ENCODE measurements around the gene GBE1.

GBE1 gene

GRCh38 chr3:81621277-81621676 is 140.2 kb downstream of the GBE1 start:
- DNase-seq (ENCODE audit: low spot score), result no peak

- DNase-seq (ENCODE audit: low spot score), result no peak
Observed at GRCh38 chr3:81620849-81621248, 140.6 kb downstream of the GBE1 start.

GRCh38 chr3:81612768-81613167 is 148.7 kb downstream of the GBE1 start:
- DNase-seq (ENCODE audit: low spot score), result no peak

- no peak for DNase-seq (ENCODE audit: low spot score)
Observed at GRCh38 chr3:81602781-81603180, 158.7 kb downstream of the GBE1 start.

GRCh38 chr3:81601707-81602305 is 159.6 kb downstream of the GBE1 start:
- DNase-seq (ENCODE audit: low spot score), result no peak

- no peak for DNase-seq (ENCODE audit: low spot score)
Observed at GRCh38 chr3:81592101-81592500, 169.3 kb downstream of the GBE1 start.

- no peak for DNase-seq (ENCODE audit: low spot score)
Observed at GRCh38 chr3:81585937-81586336, 175.5 kb downstream of the GBE1 start.

- DNase-seq (ENCODE audit: low spot score), result no peak
Observed at GRCh38 chr3:81585056-81585455, 176.4 kb downstream of the GBE1 start.

GRCh38 chr3:81581966-81582599 is 179.4 kb downstream of the GBE1 start:
- DNase-seq (ENCODE audit: low spot score), result no peak

GRCh38 chr3:81580355-81580754 is 181.1 kb downstream of the GBE1 start:
- peak; percentile 52 for DNase-seq (ENCODE audit: low spot score)

GRCh38 chr3:81579744-81580143 is 181.7 kb downstream of the GBE1 start:
- no peak for DNase-seq (ENCODE audit: low spot score)

GRCh38 chr3:81572201-81572756 is 189.2 kb downstream of the GBE1 start:
- DNase-seq (ENCODE audit: low spot score), result no peak

- DNase-seq (ENCODE audit: low spot score), result no peak
Observed at GRCh38 chr3:81568378-81568777, 193.1 kb downstream of the GBE1 start.

GRCh38 chr3:81565041-81565440 is 196.4 kb downstream of the GBE1 start:
- DNase-seq (ENCODE audit: low spot score), result no peak

- DNase-seq (ENCODE audit: low spot score), result no peak
Observed at GRCh38 chr3:81558106-81558505, 203.3 kb downstream of the GBE1 start.

GRCh38 chr3:81554801-81555200 is 206.6 kb downstream of the GBE1 start:
- DNase-seq (ENCODE audit: low spot score), result no peak

GRCh38 chr3:81554388-81554787 is 207.1 kb downstream of the GBE1 start:
- DNase-seq (ENCODE audit: low spot score), result no peak

- no peak for DNase-seq (ENCODE audit: low spot score)
Observed at GRCh38 chr3:81550415-81550814, 211.0 kb downstream of the GBE1 start.

- no peak for DNase-seq (ENCODE audit: low spot score)
Observed at GRCh38 chr3:81549831-81550230, 211.6 kb downstream of the GBE1 start.

- DNase-seq (ENCODE audit: low spot score), result no peak
Observed at GRCh38 chr3:81549388-81549787, 212.1 kb downstream of the GBE1 start.

- DNase-seq (ENCODE audit: low spot score), result no peak
Observed at GRCh38 chr3:81545572-81545971, 215.9 kb downstream of the GBE1 start.

GRCh38 chr3:81544385-81544784 is 217.1 kb downstream of the GBE1 start:
- DNase-seq (ENCODE audit: low spot score), result no peak

GRCh38 chr3:81540787-81541186 is 220.7 kb downstream of the GBE1 start:
- no peak for DNase-seq (ENCODE audit: low spot score)

- no peak for DNase-seq (ENCODE audit: low spot score)
Observed at GRCh38 chr3:81531846-81532245, 229.6 kb downstream of the GBE1 start.

Data from ecto neural progenitor cell (in vitro differentiated cells).